Limb (tissue), 2 donors: ENCODE data around the gene MGAT3.

ENCODE experiments used
- DNase-seq, 2 donors: peaks; one replicate each; pipeline ENCODE4 v3.0.0-alpha.2; 2016; ENCODE audit errors: extremely low spot score in 2 of 2

The MGAT3 gene

DNA sequence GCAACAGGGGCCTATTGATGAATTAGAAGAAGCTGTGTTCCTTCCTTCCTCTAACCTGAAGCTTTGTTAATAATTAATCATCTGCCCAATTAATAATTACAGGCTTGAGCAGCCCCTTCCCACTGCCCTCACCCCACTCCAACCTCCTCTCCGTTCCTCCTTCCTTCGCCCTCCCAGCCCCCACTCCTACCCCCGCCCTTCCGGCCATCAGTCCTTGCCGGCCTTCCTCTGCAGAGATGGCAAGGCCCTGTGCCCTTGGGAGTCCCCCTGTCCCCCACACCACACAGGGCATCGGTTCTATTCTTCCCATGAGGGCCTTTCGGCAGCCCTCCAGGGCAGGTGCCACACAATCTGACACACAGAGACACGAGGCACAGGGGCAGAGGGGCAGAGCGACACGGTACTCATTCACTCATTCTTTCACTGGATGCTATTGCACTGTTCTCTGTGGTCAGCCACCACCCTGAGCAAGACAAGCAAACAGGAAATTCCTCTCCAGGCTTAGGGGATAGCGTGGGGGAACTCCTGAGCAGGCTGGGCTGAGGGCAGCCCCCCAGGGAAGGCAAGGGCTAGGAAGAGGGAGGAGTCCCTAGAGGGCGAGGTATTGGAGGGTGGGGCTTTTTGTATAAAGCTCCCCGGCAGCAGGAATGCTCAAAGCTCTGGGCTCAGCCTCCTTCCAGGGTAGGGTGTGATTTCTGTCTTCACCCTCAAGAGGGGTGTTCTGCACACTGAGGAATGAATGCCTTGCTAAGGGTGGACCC, 14.7 kb downstream of the MGAT3 start:
- no peak for DNase-seq

DNA sequence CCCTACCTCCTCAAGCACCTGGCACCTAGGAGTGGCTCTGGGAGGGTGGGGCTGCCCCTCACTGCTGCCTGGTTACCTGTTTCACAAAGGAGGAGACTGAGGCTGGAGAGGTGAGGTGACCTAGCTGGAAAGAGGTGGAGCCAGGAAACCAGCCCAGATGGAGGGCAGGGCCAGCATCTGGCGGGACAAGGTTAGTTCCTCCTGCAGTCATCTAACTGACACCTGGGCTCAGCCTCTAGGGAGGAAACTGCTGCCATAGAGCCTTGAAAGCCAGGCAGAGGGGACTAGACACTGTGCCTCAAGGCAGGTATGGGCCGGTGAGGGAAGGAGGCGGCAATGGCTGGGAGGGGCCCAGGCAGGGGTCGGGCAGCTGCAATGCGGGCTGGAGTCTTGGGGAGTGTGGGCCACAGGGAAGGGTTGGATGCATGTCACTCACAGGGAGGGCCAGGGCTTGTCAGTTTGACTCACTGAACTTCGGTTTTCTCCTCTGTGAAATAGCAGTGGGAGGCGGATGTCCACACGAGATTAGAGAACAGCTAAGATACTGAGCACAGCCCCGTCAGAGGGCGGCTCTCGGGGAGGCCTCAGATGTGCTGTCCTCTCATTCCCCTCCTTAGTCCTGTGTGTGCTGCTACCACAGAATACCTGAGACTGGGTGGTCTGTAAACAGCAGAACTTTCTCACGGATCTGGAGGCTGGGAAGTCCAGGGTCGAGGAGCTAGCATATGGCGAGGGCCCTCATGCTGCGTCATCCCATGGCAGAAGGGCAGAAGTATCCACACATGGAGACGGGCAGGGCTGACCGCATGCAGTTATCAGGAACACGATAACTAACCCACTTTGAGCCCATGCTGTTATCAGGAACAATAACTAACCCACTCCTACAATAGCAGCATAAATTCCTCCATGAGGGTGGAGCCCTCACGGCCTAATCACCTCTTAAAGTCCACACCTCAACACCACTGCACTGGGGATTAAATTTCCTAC, 16.1 kb downstream of the MGAT3 start:
- no peak for DNase-seq

DNA sequence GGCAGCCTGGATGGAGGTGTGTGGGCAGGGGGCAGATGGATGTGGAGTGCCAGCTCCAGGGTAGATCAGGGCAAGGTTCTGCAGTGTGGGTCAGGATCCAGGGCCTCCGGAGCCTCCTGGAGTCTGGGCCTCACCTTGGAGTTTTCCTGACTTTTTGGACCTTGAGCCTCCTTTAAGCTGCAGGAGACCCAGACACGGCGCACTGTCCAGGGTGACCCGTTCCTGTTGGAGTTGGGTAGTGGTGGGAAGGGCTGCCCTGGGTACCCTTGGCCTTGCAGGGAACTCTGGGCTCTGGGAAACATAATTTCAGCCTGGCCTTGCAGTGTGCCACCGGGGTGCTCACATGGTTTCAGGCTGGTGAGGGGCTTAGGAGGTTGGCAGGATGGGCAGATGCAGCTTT, 17.0 kb downstream of the MGAT3 start:
- no peak for DNase-seq

DNA sequence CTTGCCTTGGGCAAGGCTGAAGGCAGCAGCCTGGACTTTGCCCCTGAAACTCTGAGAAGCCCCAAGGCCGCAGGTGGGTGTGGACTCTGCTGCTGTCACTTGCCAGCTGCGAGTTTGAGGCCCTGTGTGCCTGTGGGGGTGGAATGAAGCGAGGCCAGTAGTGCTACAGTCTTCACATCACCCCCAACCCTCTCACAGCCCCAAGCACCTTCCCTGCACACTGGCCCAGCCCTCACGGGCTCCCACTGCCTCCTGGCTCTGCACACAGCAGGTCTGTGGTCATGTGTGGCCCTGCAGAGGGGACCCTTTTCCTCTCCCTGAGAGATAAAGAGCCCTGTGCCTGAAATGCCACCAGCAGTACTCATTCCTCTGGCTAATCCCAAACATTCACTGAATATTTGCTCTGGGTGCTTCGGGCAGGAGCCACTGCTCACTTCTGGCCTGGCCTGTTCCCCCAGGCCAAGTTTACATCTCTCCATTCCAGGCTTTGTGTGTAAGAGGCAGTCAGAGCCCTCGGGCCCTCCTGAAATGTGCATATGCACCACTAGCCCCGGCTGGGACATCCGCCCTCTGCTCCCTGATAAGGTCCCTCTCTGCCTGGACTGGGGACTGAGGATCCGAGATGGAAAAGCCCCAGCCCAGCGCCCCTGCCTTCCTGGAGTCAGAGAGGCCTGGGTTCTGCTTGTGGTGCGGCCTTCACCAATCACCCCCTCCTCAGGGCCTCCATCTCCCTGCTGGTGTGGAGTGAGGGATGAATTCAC, 17.7 kb downstream of the MGAT3 start:
- no peak for DNase-seq

GRCh38 chr22:39475337-39475736, 18.5 kb downstream of the MGAT3 start:
- DNase-seq = no peak

DNA sequence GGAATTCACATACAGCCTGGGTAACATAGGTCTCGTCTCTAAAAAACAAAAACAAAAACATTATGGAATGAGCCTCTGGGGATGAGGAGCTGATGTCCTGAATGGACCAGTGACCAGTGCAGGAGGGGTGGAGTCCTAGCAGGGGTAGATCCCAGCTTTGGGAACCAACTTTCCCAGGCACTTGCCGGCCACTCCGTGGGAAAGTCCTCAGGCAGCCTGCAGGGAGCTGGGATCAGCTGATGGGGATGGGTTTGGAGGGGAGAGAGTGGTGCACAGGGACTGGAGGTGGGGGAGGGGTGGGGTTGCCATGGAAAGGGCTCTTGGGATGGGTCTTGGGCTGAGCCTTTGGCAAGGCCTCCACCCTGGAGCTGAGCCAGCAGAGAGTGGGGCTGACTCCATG, 19.1 kb downstream of the MGAT3 start:
- no peak for DNase-seq

DNA sequence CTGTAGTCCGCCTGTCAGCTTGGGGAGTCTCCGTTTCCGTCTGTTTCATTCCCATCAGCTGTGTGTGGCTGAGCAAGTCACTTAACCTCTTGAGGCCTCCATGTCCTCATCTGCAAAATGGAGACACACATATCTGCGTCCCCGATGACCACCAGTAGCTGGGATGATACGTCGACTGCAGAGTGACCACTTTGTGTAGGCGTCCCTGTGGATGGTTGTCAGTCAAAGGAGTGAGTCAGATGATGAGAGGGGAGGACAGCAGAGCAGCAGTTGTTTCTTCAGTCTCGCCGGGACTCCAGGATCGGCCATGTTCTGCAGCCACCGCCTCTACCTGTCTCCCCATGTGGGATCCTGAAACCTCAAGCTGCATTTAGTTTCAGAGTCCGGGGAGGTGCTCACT, 19.9 kb downstream of the MGAT3 start:
- no peak for DNase-seq

GRCh38 chr22:39477542-39477941, 20.7 kb downstream of the MGAT3 start:
- no peak for DNase-seq

DNA sequence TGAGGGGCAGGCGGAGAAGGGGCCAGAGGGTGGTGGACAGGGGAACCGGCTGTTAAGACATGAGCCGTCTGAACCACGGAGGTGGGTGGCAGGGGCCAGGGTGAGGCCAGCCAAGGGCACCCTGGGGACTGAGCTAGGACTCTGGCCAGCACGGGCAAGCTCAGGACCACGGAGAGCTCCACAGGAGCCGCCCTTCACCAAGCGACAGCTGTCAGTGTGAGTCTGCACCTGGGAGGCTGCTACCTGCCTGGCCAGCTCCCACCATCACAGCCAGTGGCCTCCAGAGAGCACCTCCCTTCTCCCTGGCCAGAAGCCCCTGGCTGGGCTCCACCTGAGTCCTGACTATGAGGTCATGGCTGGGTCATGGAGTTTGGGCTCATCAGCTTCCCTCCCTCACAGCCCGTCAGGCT, 21.6 kb downstream of the MGAT3 start:
- DNase-seq = no peak

DNA sequence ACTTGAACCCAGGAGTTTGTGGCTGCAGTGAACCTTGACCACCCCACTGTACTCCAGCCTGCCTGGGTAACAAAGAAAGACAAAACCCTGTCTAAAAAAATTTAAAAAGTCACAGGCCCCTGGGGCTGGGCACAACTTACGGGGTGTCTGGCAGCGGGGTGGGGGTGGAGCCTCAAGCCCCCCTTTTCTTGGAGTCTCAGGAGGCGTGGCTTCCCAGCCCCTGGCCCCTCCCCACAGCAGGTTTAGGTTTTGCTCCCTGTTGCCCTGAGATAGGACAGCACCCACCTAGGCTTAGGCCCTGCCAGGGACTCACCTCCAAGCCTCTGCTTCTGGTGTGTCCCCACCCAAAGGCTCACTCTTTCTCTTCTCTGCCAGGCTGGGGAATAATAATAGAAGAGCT, 22.4 kb downstream of the MGAT3 start:
- no peak for DNase-seq

- DNase-seq = no peak
These were observed 23.7 kb downstream of the MGAT3 start for GRCh38 chr22:39480557-39480956.

GRCh38 chr22:39481054-39481453, 24.2 kb downstream of the MGAT3 start:
- no peak for DNase-seq

DNA sequence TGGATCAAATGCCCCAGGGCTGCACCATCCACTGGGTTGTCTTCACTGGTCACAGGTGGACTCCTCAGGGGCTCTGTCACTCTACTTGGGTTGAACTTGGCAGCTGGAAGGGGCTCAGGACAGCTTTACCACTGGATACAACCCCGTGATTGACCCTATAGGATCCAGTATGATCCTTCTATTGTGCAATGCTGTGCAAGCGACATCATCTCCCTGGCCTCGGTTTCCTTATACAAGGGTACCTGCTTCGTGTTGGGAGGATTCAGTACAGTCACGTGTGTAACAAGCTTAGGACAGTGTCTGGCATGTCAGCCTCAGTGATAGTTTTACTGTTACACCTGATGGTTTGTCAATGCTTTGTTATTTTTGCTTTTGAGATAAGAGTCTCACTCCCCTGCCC, 24.8 kb downstream of the MGAT3 start:
- DNase-seq = no peak

DNA sequence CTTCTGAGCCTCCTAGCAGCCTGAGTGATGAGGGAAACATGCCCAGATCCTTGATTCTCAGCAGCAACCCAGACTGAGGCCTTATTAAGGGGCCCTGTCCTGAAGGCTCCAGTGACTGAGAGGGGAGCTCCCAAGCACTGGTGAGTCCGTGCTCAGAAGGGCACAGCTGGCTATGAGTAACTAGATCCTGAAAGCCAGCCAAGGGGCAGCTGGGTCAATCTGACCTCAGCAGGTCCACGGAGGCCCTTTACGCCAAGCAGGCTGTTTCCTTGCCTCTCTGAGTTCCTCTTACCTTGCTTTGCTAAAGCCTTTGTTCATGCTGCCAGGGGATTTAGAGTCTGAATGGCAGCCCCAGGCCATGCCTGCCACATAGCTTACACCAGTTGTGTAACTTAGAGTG, 26.0 kb downstream of the MGAT3 start:
- DNase-seq = no peak

DNA sequence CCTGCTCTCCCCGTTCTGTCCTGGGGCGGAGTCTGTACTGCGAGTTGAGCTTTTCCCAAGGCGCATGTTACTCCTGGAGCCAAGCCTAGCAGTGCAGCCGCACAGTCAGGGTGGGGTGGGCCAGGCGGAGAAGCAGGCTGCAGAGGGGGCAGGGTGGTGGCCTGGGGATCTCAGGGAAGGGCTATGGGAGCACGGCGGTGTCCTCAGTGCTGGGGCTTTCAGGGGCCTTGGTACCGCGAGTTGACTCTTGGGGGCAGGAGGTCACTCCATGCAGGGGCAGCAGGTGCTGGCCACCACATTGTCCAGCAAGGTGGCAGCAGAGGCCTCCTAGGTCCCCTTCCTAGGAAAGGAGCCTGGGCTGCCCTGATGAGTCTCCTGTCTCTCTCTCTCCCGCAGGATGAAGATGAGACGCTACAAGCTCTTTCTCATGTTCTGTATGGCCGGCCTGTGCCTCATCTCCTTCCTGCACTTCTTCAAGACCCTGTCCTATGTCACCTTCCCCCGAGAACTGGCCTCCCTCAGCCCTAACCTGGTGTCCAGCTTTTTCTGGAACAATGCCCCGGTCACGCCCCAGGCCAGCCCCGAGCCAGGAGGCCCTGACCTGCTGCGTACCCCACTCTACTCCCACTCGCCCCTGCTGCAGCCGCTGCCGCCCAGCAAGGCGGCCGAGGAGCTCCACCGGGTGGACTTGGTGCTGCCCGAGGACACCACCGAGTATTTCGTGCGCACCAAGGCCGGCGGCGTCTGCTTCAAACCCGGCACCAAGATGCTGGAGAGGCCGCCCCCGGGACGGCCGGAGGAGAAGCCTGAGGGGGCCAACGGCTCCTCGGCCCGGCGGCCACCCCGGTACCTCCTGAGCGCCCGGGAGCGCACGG, 30.4 kb downstream of the MGAT3 start:
- no peak for DNase-seq

- no peak for DNase-seq
These were observed 31.2 kb downstream of the MGAT3 start for GRCh38 chr22:39487826-39488520.

DNA sequence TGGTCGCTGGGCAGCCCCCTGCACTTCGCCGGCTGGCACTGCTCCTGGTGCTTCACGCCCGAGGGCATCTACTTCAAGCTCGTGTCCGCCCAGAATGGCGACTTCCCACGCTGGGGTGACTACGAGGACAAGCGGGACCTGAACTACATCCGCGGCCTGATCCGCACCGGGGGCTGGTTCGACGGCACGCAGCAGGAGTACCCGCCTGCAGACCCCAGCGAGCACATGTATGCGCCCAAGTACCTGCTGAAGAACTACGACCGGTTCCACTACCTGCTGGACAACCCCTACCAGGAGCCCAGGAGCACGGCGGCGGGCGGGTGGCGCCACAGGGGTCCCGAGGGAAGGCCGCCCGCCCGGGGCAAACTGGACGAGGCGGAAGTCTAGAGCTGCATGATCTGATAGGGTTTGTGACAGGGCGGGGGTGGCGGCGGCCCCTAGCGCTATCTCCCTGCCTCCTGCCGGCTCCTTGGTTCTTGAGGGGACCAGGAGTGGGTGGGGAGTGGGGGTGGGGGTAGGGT, 31.8 kb downstream of the MGAT3 start:
- no peak for DNase-seq

GRCh38 chr22:39489094-39490068, 32.6 kb downstream of the MGAT3 start:
- no peak for DNase-seq
